Sigmoid colon (tissue), 7 donors: ENCODE data around the gene MFSD2A. TPM values are rescaled to one million over a fixed set of nuclear protein-coding genes. Genes with fewer than 3 reads are reported as not detected.
A peak's percentile ranks its signal among the peaks of the same experiment; 100 is the strongest.
"Not testable (repeated sequence)": the region's sequence is repeated elsewhere in the genome, so short reads cannot be mapped to it uniquely, and the experiment has no call there.

Source experiments
- DNase-seq: peaks from one replicate; pipeline ENCODE4 v3.0.0-alpha.2; 2019
- H3K27ac ChIP-seq, 4 donors: fragments of 200-600 bp; sonication (generic); one replicate each; pipeline ENCODE4 v1.5.1; 2016 to 2019; ENCODE audit warnings: mild to moderate bottlenecking in 1 of 4
- H3K27me3 ChIP-seq, 3 donors: fragments of 200-600 bp; sonication (generic); one replicate each; pipeline ENCODE4 v1.5.1; 2019; ENCODE audit warnings: mild to moderate bottlenecking in 1 of 3
- H3K36me3 ChIP-seq, 4 donors: fragments of 200-600 bp; sonication (generic); one replicate each; pipeline ENCODE4 v1.5.1; 2016 to 2019
- H3K4me1 ChIP-seq, 4 donors: fragments of 200-600 bp; sonication (generic); one replicate each; pipeline ENCODE4 v1.5.1; 2017 to 2019
- H3K4me3 ChIP-seq, 4 donors: fragments of 200-600 bp; sonication (generic); one replicate each; pipeline ENCODE4 v1.5.1; 2017 to 2019; ENCODE audit warnings: mild to moderate bottlenecking in 2 of 4, moderate library complexity in 1 of 4
- H3K9me3 ChIP-seq, 4 donors: fragments of 200-600 bp in 3 of 4; sonication (generic) in 3 of 4; one replicate each; pipeline versions ENCODE4 v1.5.1 to v1.6.1; 2013 to 2019
- EP300 ChIP-seq, 4 donors: sonication (generic); formaldehyde crosslinking; IDR thresholded peaks; one replicate each; pipeline ENCODE4 v1.6.1; 2017; ENCODE audit warnings: antibody characterized with exemption in 4 of 4
- POLR2A ChIP-seq, 2 donors: fragments of 450-650 bp; IDR thresholded peaks; one replicate each; pipeline ENCODE4 v1.6.1; 2016; ENCODE audit warnings: antibody characterized with exemption in 2 of 2, mild to moderate bottlenecking in 2 of 2, moderate library complexity in 2 of 2
- POLR2AphosphoS5 ChIP-seq, 4 donors: sonication (generic); formaldehyde crosslinking; IDR thresholded peaks; one replicate each; pipeline ENCODE4 v1.6.1; 2017; ENCODE audit warnings: antibody characterized with exemption in 4 of 4
- WGBS, 2 donors: extraction: QIAGEN DNeasy Blood & Tissue Kit; methylation state at CpG; one replicate each; pipeline ENCODE4 v1.1.7; 2013; 5-methylcytosine and 5-hydroxymethylcytosine counted together
- intact Hi-C: fragments of 100-400 bp; cut with DNase I; formaldehyde crosslinking; loops from one replicate; pipeline ENCODE4 v1.15.1; 2023
- polyA plus RNA-seq, 3 donors: library from polyadenylated mRNA; stranded (reverse); fragments of 200-250 nt; gene quantifications; one replicate each; pipeline ENCODE4 v1.2.3, GENCODE V29; 2013
- total RNA-seq, 4 donors: library from RNA; depleted of rRNA; stranded (reverse); fragments of >200 nt; gene quantifications; one replicate each; pipeline ENCODE4 v1.1.0, GENCODE V29; 2016
- TF ChIP-seq, protein P1 (sequence below), 4 experiments: fragments of 450-650 bp in 3 of 4; fragments of 200-600 bp in 1 of 4; IDR thresholded peaks; one replicate each; pipeline ENCODE4 v1.5.1; 2016 to 2019; ENCODE audit warnings: antibody characterized with exemption in 4 of 4, mild to moderate bottlenecking in 3 of 4, moderate library complexity in 2 of 4
- donor health status: healthy with polysubstance abuse.
- donor health status: Bipolar disorder and iron deficiency.
- donor health status: healthy.

MFSD2A gene
- total and polyA plus RNA-seq, 7 donors, result 1.3 to 26.5 (median 5.0) TPM

DNA sequence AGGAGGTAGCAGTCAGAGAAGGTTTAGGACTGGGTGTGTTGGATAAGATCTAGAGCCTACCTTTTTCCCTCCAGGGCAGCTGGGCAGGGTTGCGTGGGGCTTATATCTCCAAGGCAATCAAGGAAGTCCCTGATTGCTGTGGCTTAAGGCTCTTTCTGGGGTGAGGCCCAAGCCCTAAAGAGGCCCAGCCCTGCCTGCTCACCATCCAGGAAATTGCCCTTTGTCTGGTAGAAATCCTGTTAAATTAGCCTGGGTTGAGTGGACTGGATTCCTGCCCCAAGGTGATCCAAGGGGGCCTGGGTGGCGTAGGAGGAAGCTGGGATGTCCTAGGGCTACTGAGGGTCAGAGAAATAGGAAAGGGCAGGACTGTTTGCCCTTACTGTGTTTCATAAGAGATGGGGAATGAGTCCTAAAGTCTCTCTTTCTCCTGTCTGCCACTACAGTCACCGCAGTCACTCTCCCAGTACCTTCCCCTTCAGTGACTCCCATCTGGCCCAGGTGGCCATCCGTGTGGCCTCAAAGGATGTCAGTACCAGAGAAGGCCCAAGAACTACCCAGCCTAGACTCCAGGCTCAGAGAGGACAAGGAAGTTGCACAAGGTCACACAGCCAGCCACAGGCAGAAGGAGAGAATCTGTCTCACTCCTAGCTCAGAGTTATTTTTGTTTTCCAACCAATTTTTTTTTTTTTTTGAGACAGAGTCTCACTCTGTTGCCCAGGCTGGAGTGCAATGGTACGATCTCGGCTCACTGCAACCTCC, 25.8 kb downstream of the MFSD2A start:
- Histone ChIP-seq H3K27me3 (no peaks in the 10 kb centered on the region), H3K36me3 (no peaks in the 10 kb centered on the region), H3K9me3 (no peaks in the 10 kb centered on the region), H3K4me3 (no peak overlapping the region), H3K4me1 (no peaks in the 10 kb centered on the region), H3K27ac (no peak overlapping the region)
- intact Hi-C loops, result no loop called here
- DNase-seq, result no peak
- TF ChIP-seq POLR2AphosphoS5 (IDR thresholded peaks at IDR 0.05), result no peak
- 60 to 76% methylated on average over 6 of the region's 6 CpGs for WGBS, 2 donors

- WGBS, 2 donors, result 93 to 94% methylated on average over 9 of the region's 9 CpGs
- Histone ChIP-seq H3K4me3 (no peak overlapping the region), H3K4me1 (no peaks in the 10 kb centered on the region), H3K9me3 (no peaks in the 10 kb centered on the region), H3K36me3 (no peaks in the 10 kb centered on the region), H3K27ac (no peak overlapping the region), H3K27me3 (no peaks in the 10 kb centered on the region)
- intact Hi-C loops, result no loop called here
- TF ChIP-seq, protein P1, sequence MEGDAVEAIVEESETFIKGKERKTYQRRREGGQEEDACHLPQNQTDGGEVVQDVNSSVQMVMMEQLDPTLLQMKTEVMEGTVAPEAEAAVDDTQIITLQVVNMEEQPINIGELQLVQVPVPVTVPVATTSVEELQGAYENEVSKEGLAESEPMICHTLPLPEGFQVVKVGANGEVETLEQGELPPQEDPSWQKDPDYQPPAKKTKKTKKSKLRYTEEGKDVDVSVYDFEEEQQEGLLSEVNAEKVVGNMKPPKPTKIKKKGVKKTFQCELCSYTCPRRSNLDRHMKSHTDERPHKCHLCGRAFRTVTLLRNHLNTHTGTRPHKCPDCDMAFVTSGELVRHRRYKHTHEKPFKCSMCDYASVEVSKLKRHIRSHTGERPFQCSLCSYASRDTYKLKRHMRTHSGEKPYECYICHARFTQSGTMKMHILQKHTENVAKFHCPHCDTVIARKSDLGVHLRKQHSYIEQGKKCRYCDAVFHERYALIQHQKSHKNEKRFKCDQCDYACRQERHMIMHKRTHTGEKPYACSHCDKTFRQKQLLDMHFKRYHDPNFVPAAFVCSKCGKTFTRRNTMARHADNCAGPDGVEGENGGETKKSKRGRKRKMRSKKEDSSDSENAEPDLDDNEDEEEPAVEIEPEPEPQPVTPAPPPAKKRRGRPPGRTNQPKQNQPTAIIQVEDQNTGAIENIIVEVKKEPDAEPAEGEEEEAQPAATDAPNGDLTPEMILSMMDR (IDR thresholded peaks at IDR 0.05), result no peak
- TF ChIP-seq POLR2A (IDR thresholded peaks at IDR 0.05) (no peak), EP300 (IDR thresholded peaks at IDR 0.05) (no peak), POLR2AphosphoS5 (IDR thresholded peaks at IDR 0.05) (no peak)
- no peak for DNase-seq
Measured at GRCh38 chr1:39981385-39981784, 26.4 kb downstream of the MFSD2A start.

- no peak for DNase-seq
Measured at GRCh38 chr1:39981945-39982344, 27.0 kb downstream of the MFSD2A start.

GRCh38 chr1:39984480-39984879, 29.5 kb downstream of the MFSD2A start:
- intact Hi-C loops, H3K27ac ChIP-seq, H3K36me3 ChIP-seq, H3K27me3 ChIP-seq, DNase-seq, H3K4me3 ChIP-seq, H3K4me1 ChIP-seq, H3K9me3 ChIP-seq: not testable (repeated sequence)
- WGBS, 2 donors, result 97 to 99% methylated on average over 2 of the region's 2 CpGs

More at GRCh38 chr1:39981945-39982344, 27.0 kb downstream of the MFSD2A start:
- WGBS, 2 donors, result 51 to 75% methylated on average over 2 of the region's 2 CpGs
- no peaks in the 10 kb centered on the region for H3K36me3 ChIP-seq
- TF ChIP-seq POLR2A (IDR thresholded peaks at IDR 0.05) (no peak), EP300 (IDR thresholded peaks at IDR 0.05) (no peak), POLR2AphosphoS5 (IDR thresholded peaks at IDR 0.05) (no peak)
- TF ChIP-seq, protein P1 (IDR thresholded peaks at IDR 0.05), result no peak
- no peak overlapping the region for H3K4me3 ChIP-seq
- no peaks in the 10 kb centered on the region for H3K4me1 ChIP-seq
- no peak overlapping the region for H3K27ac ChIP-seq
- H3K9me3 ChIP-seq, result no peaks in the 10 kb centered on the region
- H3K27me3 ChIP-seq, result no peaks in the 10 kb centered on the region
- intact Hi-C loops, result no loop called here

DNA sequence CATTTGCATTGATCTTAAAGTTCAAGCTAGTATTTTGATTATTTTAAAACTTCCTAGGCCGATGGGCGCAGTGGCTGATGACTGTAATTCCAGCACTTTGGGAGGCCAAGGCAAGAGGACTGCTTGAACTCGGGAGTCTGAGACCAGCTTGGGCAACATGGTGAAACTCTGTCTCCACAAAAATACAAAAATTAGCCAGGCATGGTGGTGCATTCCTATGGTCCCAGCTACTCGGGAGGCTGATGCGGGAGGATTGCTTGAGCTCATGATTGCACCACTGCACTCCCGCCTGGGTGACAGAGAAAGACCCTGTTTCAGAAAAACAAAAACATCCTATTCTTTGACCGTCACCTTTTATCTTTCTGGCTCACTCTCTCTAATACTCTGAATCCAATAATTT, 30.0 kb downstream of the MFSD2A start:
- TF ChIP-seq EP300 (IDR thresholded peaks at IDR 0.05) (no peak), POLR2A (IDR thresholded peaks at IDR 0.05) (no peak), POLR2AphosphoS5 (IDR thresholded peaks at IDR 0.05) (no peak)
- TF ChIP-seq, protein P1 (IDR thresholded peaks at IDR 0.05), result no peak
- Histone ChIP-seq H3K9me3 (no peaks in the 10 kb centered on the region), H3K36me3 (no peaks in the 10 kb centered on the region), H3K27me3 (no peaks in the 10 kb centered on the region), H3K27ac (no peak overlapping the region), H3K4me1 (no peaks in the 10 kb centered on the region), H3K4me3 (no peak overlapping the region)
- WGBS, 2 donors, result 92 to 95% methylated on average over 7 of the region's 7 CpGs
- DNase-seq, result no peak
- intact Hi-C loops, result no loop called here

DNA sequence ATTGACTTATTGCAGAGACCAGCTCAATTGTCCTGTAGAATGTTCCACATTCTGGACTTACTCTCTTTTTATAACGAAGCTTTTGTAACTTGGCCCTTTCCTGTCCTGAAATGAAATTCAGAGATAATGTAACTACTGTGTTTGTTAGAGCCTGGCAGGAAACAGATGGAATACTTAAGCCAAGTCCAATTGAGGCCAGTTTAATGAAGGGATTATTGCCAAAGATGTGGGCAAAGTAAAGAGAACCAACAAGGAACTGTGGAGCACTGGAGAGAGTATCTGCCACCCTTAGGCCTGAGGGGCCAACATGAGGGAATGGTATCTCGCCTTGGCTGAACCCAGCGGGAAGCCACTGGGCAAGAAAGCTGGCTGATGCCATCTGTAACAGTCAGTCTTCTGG, 32.9 kb downstream of the MFSD2A start:
- no peak for DNase-seq
- Histone ChIP-seq H3K4me1 (no peaks in the 10 kb centered on the region), H3K27ac (peak overlapping the region in 1 of 4 donors; percentile 26), H3K9me3 (no peaks in the 10 kb centered on the region), H3K36me3 (no peaks in the 10 kb centered on the region), H3K4me3 (no peak overlapping the region), H3K27me3 (no peaks in the 10 kb centered on the region)
- intact Hi-C loops, result no loop called here
- WGBS, 2 donors, result 75 to 76% methylated on average over 3 of the region's 3 CpGs
- TF ChIP-seq, protein P1 (IDR thresholded peaks at IDR 0.05), result no peak
- peak in 1 of 4 donors; percentile 6 for TF ChIP-seq POLR2AphosphoS5 (IDR thresholded peaks at IDR 0.05)
